AG08396 (cell line): ENCODE data around the gene TMEM39B.
"Not testable (repeated sequence)": the region's sequence is repeated elsewhere in the genome, so short reads cannot be mapped to it uniquely, and the experiment has no call there.

Experiments used
- DNase-seq: peaks from one replicate; pipeline ENCODE4 v3.0.0; 2012; ENCODE audit warnings: low spot score, mixed read lengths

Gene TMEM39B

DNA sequence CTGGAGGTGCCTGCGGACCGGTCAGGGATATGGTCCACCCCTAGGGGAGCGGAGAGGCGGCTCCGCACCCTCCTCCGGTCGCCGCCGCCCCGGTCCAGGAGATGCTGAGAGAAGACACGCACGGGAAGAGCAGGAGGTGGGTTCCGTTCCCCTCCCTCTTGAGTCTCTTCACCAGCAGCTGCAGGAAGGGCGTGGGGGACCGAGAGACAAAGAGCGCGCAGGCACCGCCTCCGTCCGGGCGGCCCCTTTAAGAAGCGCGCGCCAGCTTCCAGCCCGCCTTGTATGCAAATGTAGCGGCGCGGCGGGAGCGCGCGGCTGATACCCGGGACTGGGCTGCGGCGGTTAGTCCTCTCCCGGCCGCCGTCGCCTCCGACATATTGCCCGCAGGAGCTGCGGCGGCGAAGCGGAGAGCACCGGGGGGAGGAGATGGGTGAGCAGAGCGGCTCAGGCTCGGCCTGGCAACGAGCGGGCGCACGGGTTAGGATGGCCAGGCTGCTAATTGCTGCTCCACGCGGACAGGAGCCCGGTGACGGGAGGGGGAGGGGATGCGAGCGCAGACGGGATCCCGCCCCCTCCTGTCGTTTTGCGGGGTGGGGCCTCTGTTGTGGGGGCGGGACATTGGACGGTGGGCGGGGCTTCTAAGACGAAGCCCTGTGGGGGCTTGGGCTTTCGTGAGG is at the start of gene TMEM39B:
Gene TMEM39B (plus strand): TSS at position 318 of the 677 bp plus-strand sequence. CDS start 109 bp downstream, at position 427.
- DNase-seq, result peak; percentile 96

DNA sequence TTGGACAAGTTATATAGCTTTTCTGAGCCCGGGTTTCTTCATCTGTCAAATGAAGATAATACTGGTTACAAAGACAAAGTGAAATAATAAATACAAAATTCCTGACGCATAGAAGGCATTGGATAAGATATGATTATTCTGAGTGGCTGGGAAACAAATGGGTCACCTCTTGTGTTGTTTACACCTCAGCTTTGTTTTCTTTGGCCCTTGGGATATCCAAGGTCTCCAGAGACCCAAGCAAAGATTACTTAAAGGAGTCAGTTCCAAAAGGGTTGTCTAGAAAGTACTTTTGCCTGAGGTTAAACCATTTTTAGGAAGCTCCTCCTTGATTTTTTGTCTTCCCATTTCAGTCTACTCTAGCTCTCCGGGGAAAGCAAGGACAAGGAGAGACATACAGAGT is 49.4 kb upstream of the TMEM39B start:
- DNase-seq, result no peak

GRCh38 chr1:32025515-32025914 is 47.2 kb upstream of the TMEM39B start:
- no peak for DNase-seq

DNA sequence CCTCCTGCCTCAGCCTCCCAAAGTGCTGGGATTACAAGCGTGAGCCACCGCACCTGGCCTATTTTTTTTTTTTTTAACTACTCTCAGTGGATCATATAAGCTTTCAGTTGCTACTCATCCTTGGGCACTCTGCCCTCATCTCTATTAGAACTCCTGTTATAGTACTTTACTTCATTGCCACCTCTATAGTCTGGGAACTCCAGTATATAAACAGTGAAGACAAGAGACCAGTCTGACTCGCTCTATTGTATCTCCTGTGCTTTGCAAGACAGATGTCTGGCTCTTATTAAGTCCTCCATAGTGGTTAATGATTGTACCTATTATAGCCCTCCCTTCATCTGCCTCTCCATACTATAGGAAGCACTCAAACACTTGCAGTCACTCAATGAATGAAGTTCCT is 44.0 kb upstream of the TMEM39B start:
- DNase-seq, result no peak

DNA sequence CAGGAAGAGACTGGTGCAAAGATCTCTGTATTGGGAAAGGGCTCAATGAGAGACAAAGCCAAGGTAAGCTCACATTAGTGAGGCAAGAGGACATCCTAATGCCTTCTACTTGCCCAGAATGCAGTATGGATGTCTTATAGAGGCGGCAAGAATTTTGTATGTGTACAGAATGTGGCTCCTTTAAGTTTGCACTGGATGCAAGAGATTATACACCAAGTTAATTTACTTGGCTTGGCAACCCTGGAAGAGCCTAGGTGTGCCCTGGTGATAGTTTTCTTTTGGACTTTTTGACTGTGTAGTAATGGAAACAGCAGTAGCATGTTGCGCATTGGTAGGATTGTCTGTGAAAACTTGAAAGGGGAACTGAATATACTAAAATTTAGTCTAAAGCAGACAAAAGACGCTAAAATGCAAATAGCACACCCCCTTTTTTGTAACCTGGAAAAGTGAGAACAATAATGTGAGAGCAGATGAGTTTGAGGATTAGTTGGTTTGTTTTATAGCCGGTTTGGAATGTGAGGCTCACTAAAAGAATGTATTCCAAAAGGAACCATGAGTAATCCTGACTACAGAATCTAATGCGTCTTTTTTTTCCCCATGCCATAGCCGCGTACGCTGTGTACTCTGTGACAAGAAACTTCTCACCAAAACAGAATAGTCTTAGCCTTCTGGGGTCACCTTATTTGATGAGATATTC is 41.0 kb upstream of the TMEM39B start:
- DNase-seq, result peak; percentile 35

GRCh38 chr1:32032275-32032615 is 40.5 kb upstream of the TMEM39B start:
- DNase-seq, result no peak

DNA sequence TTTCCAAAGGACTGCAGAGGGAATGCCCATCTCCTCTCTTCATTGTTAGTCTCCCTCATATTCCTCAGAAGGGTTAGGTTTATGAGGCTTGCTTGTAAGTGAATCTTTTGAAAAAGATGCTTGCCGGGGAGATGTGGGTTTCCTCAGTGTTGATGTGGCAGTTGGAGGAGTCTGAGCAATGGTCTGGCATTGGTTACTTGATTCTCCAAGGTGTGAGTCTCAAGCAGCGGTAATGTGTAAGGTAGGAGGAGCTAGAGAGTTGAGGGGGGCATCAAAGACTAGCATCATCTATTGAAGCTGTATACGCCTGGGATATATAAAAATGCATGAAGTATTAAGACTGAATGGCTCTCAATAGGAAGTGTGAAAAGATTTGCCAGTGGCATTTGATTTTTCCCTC is 37.6 kb upstream of the TMEM39B start:
- DNase-seq, result no peak

- no peak for DNase-seq
Measured at GRCh38 chr1:32040711-32041110, 32.0 kb upstream of the TMEM39B start.

- DNase-seq, result no peak
Measured at GRCh38 chr1:32042330-32042729, 30.4 kb upstream of the TMEM39B start.

GRCh38 chr1:32044234-32044633 is 28.5 kb upstream of the TMEM39B start:
- no peak for DNase-seq

- no peak for DNase-seq
Measured at GRCh38 chr1:32045772-32046171, 27.0 kb upstream of the TMEM39B start.

DNA sequence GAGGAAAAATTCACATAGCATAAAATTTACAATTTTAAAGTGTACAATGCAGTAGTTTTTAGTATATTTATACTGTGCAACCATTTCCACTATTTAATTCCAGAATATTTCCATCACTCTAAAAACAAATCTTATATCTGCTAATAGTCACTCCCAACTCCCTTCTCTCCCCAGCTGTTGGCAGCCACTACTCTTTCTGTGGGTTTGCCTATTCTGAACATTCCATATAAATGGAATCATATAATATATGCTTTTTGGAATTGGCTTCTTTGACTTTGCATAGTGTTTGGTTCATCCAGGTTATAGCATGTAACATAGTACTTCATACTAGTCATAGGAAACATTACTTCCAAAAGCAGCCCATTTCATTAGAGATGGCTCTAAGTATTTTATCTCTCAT is 25.0 kb upstream of the TMEM39B start:
- no peak for DNase-seq

GRCh38 chr1:32048440-32048839 is 24.3 kb upstream of the TMEM39B start:
- DNase-seq, result no peak

- no peak for DNase-seq
Measured at GRCh38 chr1:32051706-32052105, 21.0 kb upstream of the TMEM39B start.

GRCh38 chr1:32052887-32053286 is 19.9 kb upstream of the TMEM39B start:
- DNase-seq, result no peak

DNA sequence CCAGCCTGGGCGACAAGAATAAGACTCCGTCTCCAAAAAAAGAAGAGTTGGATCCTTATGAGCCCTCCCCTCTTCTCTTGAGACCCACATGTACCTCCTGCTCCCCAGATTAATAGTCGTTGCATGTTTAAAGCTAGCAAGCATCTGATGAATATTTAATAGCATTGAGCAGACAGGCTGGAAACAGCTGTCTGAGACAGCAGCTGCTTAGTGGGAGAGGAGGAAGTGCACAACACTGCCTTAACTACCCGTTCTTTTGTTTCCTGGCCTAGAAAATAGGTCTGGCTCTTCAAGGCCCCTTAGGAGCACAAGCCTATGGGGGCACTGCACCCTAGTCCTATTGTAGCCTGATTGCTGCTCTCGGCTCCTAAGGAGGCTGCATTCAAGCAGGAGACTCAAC is 17.3 kb upstream of the TMEM39B start:
- DNase-seq, result no peak

- no peak for DNase-seq
Measured at GRCh38 chr1:32056598-32056997, 16.1 kb upstream of the TMEM39B start.

DNA sequence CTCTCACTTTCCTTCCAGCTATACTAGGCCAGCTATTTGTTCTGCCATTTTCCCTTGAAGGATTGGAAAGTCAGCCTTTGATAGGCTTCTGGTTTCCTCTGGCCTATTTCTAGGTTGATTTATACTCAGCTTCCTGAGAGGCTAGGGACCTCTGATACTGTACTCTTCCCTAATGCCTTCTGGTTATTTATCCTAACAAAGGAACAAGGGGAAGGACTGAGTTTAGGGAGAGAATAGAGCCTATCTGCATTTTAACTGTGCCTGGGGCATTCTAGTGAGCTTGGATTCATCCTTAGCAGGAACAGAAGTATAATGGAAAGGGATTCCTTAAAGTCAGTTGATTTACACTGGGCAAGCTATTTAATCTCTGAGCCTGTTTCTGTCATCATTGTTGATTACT is 11.8 kb upstream of the TMEM39B start:
- no peak for DNase-seq

- no peak for DNase-seq
Measured at GRCh38 chr1:32062867-32063230, 9.9 kb upstream of the TMEM39B start.

DNA sequence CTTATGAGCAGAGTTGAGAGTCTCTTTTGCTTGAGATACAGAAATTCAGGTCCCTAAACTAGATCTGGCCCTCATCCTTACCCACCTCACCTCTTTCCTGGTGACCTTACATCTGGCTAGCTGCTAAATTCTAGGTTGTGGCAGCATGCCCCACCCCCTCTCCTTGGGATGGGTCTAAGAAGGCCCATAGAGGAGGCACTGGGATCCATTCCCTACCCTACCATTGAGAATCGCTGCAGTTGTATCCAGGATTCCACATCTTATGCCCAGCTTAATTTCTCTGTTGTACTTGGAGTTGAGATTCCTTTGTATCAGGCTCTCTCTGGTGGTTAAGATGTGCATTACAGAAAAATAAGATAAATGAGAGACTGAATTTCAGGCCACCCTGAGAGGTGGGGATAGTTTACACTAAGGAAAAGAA is 9.5 kb upstream of the TMEM39B start:
- DNase-seq, result peak; percentile 49

DNA sequence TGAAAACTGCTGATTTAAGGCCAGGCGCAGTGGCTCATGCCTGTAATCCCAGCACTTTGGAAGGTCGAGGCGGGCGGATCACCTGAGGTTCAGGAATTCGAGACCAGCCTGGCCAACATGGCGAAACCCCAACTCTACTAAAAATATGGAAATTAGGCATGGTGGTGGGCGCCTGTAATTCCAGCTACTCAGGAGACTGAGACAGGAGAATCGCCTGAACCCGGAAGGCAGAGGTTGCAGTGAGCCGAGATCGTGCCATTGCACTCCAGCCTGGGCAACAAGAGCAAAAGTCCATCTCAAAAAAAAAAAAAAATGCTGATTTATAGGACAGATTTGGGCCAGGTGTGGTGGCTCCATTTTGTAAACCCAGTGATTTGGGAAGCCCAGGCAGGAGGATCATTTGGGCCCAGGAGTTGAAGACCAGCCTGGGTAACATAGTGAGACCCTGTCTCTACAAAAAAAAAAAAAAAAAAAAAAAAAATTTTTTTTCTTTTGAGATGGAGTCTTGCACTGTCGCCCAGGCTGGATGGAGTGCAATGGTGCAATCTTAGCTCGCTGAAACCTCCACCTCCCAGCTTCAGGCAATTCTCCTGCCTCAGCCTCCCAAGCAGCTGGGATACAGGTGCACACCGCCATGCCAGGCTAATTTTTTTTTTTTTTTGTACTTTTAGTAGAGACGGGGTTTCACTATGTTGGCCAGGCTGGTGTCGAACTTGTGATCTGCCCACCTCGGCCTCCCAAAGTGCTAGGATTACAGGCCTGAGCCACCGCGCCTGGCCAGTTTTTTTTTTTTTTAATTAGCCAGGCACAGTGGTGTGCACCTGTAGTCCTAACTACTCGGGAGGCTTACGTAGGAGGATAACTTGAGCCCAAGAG is 6.9 kb upstream of the TMEM39B start:
- not testable (repeated sequence) for DNase-seq

GRCh38 chr1:32066489-32066873 is 6.3 kb upstream of the TMEM39B start:
- peak; percentile 29 for DNase-seq

- DNase-seq, result no peak
Measured at GRCh38 chr1:32068957-32069588, 3.7 kb upstream of the TMEM39B start.
